ENCODE measurements around the gene TGFBR2. TPM values are rescaled to one million over a fixed set of nuclear protein-coding genes. Genes with fewer than 3 reads are reported as not detected.

TGFBR2 gene
- total RNA-seq, 1 donor: 393 TPM

GRCh38 chr3:30694668-30695067 lies 88.3 kb downstream of the TGFBR2 start:
- no peak overlapping the region for H3K4me3 ChIP-seq (ENCODE audit: low read depth, low read length)
- TF ChIP-seq CTCF (IDR thresholded peaks at IDR 0.05; ENCODE audit: insufficient read depth, low read length): no peak
- no peak for DNase-seq (ENCODE audit: low read depth)

GRCh38 chr3:30695302-30696061 lies 89.1 kb downstream of the TGFBR2 start:
- DNase-seq (ENCODE audit: low read depth): no peak
- H3K4me3 ChIP-seq (ENCODE audit: low read depth, low read length): no peak overlapping the region
- no peak for TF ChIP-seq CTCF (IDR thresholded peaks at IDR 0.05; ENCODE audit: insufficient read depth, low read length)

- peak; percentile 37 for DNase-seq (ENCODE audit: low read depth)
- H3K4me3 ChIP-seq (ENCODE audit: low read depth, low read length): no peak overlapping the region
- no peak for TF ChIP-seq CTCF (IDR thresholded peaks at IDR 0.05; ENCODE audit: insufficient read depth, low read length)
Observed at GRCh38 chr3:30696403-30696819, 90.0 kb downstream of the TGFBR2 start.

DNA sequence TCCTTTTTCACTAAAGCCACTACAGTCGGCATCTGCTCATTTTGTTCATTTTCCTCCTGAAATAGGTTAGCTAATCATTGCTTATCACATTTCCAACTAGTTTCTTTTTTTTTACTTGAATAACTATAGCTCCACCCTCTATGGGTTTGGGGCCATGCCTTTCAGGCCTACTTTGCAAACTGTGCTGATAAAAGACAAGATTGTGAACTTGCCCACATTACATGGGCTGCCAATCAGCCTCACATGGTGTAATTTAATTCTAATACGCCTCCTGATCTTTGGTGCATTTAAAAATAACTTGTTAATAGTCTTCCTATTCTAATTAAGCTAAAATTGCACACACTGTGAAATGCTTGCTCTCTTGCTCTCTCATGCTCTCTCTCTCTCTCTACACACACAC lies 90.5 kb downstream of the TGFBR2 start:
- TF ChIP-seq CTCF (IDR thresholded peaks at IDR 0.05; ENCODE audit: insufficient read depth, low read length): no peak
- DNase-seq (ENCODE audit: low read depth): no peak
- no peak overlapping the region for H3K4me3 ChIP-seq (ENCODE audit: low read depth, low read length)

DNA sequence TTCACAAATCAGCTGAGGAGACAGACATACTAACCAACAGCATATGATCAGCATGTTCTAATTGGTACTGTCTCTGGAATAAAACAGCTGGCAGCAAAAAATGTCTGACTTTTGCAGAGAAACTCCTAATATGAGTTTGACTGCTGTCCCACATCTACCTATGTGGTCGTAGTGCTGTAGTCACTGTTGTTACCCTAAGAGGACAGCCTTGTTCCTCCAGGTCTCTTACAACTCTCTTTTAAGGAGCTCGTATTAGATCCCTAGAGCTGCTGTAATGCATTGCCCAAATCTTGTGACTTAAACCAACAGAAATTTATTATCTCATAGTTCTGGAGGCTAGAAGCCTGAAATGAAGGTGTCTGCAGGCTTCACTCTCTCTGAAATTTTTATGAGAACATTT lies 92.1 kb downstream of the TGFBR2 start:
- no peak overlapping the region for H3K4me3 ChIP-seq (ENCODE audit: low read depth, low read length)
- no peak for TF ChIP-seq CTCF (IDR thresholded peaks at IDR 0.05; ENCODE audit: insufficient read depth, low read length)
- no peak for DNase-seq (ENCODE audit: low read depth)

GRCh38 chr3:30699927-30700326 lies 93.5 kb downstream of the TGFBR2 start:
- TF ChIP-seq CTCF (IDR thresholded peaks at IDR 0.05; ENCODE audit: insufficient read depth, low read length): no peak
- H3K4me3 ChIP-seq (ENCODE audit: low read depth, low read length): no peak overlapping the region
- no peak for DNase-seq (ENCODE audit: low read depth)

Measured in fibroblast of the aortic adventitia (primary cell).